Stimulated activated CD4-positive, alpha-beta T cell treated with anti-CD3 and anti-CD28 coated beads, Interleukin-12 subunit alpha, Interleukin-12 subunit beta, amount 100 ng/mL, for 4 hours (primary cell): Measurements from ENCODE around the gene KRTAP10-10.

ENCODE experiments used
- DNase-seq: peaks from one replicate; pipeline ENCODE4 v3.0.0-alpha.2; 2020

KRTAP10-10 gene

DNA sequence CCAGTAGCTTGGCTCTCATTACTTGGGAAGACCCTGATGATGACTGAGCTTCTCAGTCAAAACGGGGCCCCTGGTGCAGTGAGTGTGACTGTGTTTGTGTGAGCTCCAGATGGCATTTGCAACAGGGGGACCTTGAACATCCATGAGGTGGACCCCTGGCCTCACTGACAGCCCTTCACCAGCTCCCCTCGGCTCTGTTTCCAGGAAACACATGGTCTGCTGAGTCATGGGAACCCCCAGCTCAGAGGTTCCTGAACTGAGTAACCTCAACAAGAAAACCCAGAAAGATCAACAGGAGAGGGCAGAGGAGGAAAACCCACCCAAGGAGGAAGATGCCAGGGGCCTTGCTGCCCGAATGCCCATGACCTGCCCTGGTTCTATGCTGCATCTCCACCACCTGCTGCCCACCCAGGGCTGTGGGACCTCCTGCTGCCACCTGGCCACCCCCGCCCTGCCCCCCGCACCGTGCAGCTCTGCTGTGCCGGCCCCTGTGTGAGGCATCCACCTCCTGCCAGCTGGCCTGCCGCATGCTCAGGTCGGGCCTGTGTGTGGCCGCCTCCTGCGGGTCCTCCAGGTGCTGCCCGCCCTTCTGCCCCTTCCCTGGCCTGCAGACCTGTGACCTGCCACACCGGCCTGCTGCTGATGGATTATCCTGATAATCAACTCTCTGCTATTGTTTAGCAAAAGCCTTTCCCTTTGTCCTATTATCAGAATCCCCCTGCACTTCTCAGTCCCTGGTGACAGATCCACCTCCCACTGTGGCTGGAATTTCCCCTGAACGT is 49.0 kb downstream of the KRTAP10-10 start:
- no peak for DNase-seq

DNA sequence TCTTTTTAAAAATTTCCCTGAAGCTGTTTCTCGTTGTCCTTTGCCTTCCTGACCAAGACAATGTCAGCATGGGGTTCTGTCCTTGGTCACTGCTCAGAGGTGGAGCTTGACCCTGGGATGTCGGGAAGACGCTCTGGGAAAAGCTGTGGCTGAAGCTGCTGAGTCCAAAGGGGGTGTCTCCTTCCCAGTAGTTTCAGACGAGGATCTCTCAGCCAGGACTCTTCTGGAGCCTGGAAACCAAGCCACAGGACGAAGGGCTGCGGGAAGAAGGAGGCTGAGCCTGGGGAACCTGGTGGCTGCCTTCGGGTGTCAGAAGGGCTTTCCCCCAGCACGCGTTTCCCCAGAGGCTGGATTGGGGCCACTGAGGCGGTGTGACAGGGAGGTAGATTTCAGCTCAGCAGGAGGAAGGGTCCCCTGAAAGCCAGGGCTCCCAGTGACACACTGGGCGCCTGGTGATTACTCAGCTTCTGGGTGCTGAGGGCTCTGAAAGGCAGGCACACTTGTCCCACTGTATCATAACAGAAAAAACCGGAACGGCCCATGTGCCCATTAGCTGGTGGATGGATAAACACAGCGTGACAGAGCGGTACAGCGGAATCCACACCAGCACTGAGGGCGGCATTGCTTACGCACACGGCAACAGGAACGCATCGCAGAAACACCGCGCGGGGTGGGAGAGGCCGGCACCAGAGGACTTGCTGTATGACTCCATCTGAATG is 49.8 kb downstream of the KRTAP10-10 start:
- no peak for DNase-seq

DNA sequence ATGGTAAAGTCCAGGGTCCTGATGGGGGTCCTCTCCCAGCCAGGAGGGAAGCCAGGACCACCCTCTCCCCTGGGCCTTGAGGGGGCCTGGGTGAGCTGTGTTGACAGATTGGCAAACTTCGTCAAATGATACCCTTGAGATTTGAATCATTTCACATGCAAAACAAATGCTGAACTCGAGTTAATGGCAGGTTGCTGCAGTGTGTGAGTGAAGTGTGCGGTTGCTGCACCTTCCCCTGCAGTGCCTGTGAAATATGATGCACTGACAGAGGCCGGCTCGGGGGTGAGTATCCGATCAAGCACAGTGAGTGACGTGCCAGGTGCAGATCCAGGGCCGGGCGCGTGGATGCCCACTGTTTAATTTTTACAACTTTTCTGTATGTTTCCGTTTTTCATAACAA is 50.5 kb downstream of the KRTAP10-10 start:
- no peak for DNase-seq
